ENCODE data around the gene GRIK3.

DNA sequence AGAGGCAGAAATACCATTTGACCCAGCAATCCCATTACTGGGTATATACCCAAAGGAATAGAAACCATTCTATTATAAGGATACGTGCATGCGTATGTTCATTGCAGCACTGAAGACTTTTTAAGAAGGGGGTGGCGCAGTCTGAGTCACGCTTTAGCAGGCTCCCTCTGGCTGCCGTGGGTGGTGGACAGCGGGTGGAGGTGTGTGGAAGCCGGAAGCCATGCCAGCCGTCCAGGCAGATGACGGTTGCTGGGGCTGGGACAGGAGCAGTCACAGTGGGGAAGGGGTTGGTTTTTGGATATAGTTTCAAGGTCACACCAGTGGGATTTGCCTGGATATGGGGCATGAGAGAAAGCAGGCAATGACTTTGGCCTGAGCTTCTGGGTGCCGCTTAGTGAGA lies 270.5 kb downstream of the GRIK3 start:
- TF ChIP-seq, protein P1, sequence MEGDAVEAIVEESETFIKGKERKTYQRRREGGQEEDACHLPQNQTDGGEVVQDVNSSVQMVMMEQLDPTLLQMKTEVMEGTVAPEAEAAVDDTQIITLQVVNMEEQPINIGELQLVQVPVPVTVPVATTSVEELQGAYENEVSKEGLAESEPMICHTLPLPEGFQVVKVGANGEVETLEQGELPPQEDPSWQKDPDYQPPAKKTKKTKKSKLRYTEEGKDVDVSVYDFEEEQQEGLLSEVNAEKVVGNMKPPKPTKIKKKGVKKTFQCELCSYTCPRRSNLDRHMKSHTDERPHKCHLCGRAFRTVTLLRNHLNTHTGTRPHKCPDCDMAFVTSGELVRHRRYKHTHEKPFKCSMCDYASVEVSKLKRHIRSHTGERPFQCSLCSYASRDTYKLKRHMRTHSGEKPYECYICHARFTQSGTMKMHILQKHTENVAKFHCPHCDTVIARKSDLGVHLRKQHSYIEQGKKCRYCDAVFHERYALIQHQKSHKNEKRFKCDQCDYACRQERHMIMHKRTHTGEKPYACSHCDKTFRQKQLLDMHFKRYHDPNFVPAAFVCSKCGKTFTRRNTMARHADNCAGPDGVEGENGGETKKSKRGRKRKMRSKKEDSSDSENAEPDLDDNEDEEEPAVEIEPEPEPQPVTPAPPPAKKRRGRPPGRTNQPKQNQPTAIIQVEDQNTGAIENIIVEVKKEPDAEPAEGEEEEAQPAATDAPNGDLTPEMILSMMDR (conservative IDR thresholded peaks at IDR 0.05; ENCODE audit: low read length): no peak
- no peak for TF ChIP-seq EZH2phosphoT487 (IDR thresholded peaks at IDR 0.05; ENCODE audit: borderline replicate concordance, low read depth, low read length)

All from OCI-LY7 (cell line).